Right hindlimb (tissue), 1 donor: Measurements from ENCODE around the gene HSP90AA1.

Experiments
- DNase-seq: peaks from one replicate; pipeline ENCODE4 v3.0.0-alpha.2; 2018

The HSP90AA1 gene

DNA sequence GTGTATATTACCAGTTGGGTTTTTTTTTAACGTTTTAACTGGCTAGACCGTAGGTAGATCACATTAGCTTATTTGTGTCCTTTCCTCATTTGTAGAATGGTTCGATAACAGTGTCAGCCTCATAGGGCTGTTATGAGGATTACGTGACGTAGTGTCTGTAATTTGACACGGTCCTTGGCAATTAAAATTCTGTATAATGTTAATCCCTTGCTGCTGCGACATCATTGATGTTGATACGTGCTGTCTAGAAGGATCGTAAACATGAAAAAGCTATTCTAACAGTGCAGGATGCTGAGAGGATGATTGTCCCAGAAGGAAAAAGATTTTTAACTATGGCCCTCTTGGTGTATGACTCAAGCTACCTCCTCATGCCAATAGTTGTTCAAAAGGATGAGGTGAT lies 50.9 kb downstream of the HSP90AA1 start:
- no peak for DNase-seq

DNA sequence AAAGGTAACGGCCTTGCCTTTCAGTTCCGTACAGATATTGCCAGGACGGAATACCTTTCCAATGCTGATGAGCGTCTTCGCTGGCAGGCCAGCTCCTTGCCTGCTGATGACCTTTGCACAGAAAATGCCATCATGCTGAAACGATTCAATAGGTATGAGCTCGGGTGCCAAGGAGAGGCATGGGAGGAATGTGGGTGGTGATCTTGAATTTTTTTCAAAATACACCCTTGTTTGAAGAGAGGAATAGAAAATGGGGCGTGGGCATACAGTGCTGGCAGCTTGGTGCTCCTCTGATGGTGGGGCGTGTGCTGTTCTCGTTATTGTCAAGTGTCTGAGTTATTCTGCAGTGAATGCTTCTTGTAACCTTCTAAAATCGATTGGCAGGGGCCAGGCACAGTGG lies 52.5 kb downstream of the HSP90AA1 start:
- DNase-seq: no peak

DNA sequence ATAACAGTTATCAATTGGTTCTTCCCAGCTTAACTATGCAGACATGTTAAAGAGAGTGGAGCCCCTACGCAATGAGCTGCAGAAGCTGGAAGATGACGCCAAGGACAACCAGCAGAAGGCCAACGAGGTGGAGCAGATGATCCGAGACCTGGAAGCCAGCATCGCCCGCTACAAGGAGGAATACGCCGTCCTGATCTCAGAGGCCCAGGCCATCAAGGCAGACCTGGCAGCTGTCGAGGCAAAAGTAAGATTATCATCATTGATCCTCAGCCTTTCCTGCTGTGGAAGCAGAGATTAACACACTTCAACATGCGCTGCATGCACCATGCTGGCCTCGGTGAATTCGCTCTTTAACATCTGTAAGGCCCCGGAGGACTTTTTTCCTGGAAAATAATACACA lies 53.6 kb downstream of the HSP90AA1 start:
- no peak for DNase-seq
